RWPE2 (cell line): ENCODE data around the gene SCNM1.

Source experiments
- ATAC-seq: fragments of 200-7000 bp; cut with Tn5 transposase; 3 replicates; pipeline ENCODE4 v1.9.1; 2021; ENCODE audit warnings: low read depth
- DNase-seq: peaks from one replicate; pipeline ENCODE4 v3.0.0-alpha.2; 2020; ENCODE audit warnings: low spot score
- H3K27ac ChIP-seq: fragments of 450-650 bp; 2 replicates; pipeline ENCODE4 v1.5.1; 2017; ENCODE audit warnings: mild to moderate bottlenecking; ENCODE audit not compliant: poor library complexity, severe bottlenecking
- H3K27me3 ChIP-seq: fragments of 250-450 bp; sonication (Bioruptor Pico); 2 replicates; pipeline ENCODE4 v1.5.1; 2021; ENCODE audit warnings: mild to moderate bottlenecking, moderate library complexity; ENCODE audit not compliant: insufficient read depth, poor library complexity, severe bottlenecking
- H3K36me3 ChIP-seq: fragments of 250-450 bp; sonication (Bioruptor Pico); 2 replicates; pipeline ENCODE4 v1.5.1; 2020; ENCODE audit warnings: low read depth, mild to moderate bottlenecking, moderate library complexity
- H3K4me1 ChIP-seq: fragments of 250-450 bp; sonication (Bioruptor Pico); 2 replicates; pipeline ENCODE4 v1.5.1; 2021; ENCODE audit warnings: mild to moderate bottlenecking, moderate library complexity; ENCODE audit not compliant: insufficient read depth, poor library complexity, severe bottlenecking
- H3K4me3 ChIP-seq: fragments of 250-450 bp; sonication (Bioruptor Pico); 2 replicates; pipeline ENCODE4 v1.5.1; 2021; ENCODE audit warnings: mild to moderate bottlenecking, moderate library complexity; ENCODE audit not compliant: severe bottlenecking
- H3K9me3 ChIP-seq: fragments of 250-450 bp; sonication (Bioruptor Pico); 2 replicates; pipeline ENCODE4 v1.5.1; 2021; ENCODE audit warnings: mild to moderate bottlenecking, moderate library complexity; ENCODE audit not compliant: severe bottlenecking
- CTCF ChIP-seq: fragments of 450-650 bp; IDR thresholded peaks from one replicate; pipeline ENCODE4 v1.5.1; 2017; ENCODE audit warnings: mild to moderate bottlenecking, moderate library complexity; ENCODE audit not compliant: poor library complexity, severe bottlenecking

Gene SCNM1

GRCh38 chr1:151146412-151147131, 19.4 kb upstream of the SCNM1 start, which contains the start of gene SEMA6C:
SEMA6C (minus strand) TSS chr1:151146631; CDS start chr1:151142621, 4,010 bp downstream.
- Histone ChIP-seq H3K4me3 (peak within 1 kb of the TSS; percentile 39), H3K9me3 (no peaks in the 10 kb centered on the region), H3K4me1 (no peaks in the 10 kb centered on the region), H3K36me3 (no peaks in the 10 kb centered on the region), H3K27me3 (no peaks in the 10 kb centered on the region), H3K27ac (no peak within 1 kb of the TSS)
- peak; percentile 98 for ATAC-seq
- DNase-seq = peak; percentile 92
- TF ChIP-seq CTCF = no peak

- Histone ChIP-seq H3K27ac (no peak overlapping the region), H3K4me3 (peak overlapping the region; percentile 39), H3K4me1 (no peaks in the 10 kb centered on the region), H3K27me3 (no peaks in the 10 kb centered on the region), H3K36me3 (no peaks in the 10 kb centered on the region), H3K9me3 (no peaks in the 10 kb centered on the region)
- no peak; the same call in 2 of the 3 replicates for ATAC-seq
- TF ChIP-seq CTCF = no peak
- no peak for DNase-seq
These were observed 18.8 kb upstream of the SCNM1 start for GRCh38 chr1:151147132-151147503.

- H3K36me3 ChIP-seq = no peaks in the 10 kb centered on the region
- no peaks in the 10 kb centered on the region for H3K9me3 ChIP-seq
- no peak for ATAC-seq
- TF ChIP-seq CTCF = no peak
- no peaks in the 10 kb centered on the region for H3K4me1 ChIP-seq
- H3K27me3 ChIP-seq = no peaks in the 10 kb centered on the region
- no peak overlapping the region for H3K4me3 ChIP-seq
- no peak overlapping the region for H3K27ac ChIP-seq
- DNase-seq = no peak
These were observed 18.3 kb upstream of the SCNM1 start for GRCh38 chr1:151147665-151148064.

GRCh38 chr1:151156515-151156819, 9.5 kb upstream of the SCNM1 start, which contains the start of gene TNFAIP8L2:
TNFAIP8L2 (plus strand) TSS chr1:151156649; CDS start chr1:151158698, 2,049 bp downstream.
- Histone ChIP-seq H3K27ac (no peak within 1 kb of the TSS), H3K4me1 (no peaks in the 10 kb centered on the region), H3K27me3 (no peaks in the 10 kb centered on the region), H3K36me3 (0 out of 2 replicates have a peak, but pooled peaks cover 5% of the 10 kb centered on the region), H3K9me3 (no peaks in the 10 kb centered on the region), H3K4me3 (no peak within 1 kb of the TSS)
- no peak for TF ChIP-seq CTCF
- ATAC-seq (peak; percentile 45; the same call in 2 of the 3 replicates), DNase-seq (no peak)

- no peaks in the 10 kb centered on the region for H3K4me1 ChIP-seq
- TF ChIP-seq CTCF = no peak
- no peaks in the 10 kb centered on the region for H3K27me3 ChIP-seq
- ATAC-seq (no peak; the same call in 2 of the 3 replicates), DNase-seq (no peak)
- no peak overlapping the region for H3K4me3 ChIP-seq
- H3K27ac ChIP-seq = no peak overlapping the region
- H3K36me3 ChIP-seq = peaks cover 9% of the 10 kb centered on the region; the same call in 1 of the 2 replicates
- no peaks in the 10 kb centered on the region for H3K9me3 ChIP-seq
These were observed 8.8 kb upstream of the SCNM1 start for GRCh38 chr1:151157067-151157531.
